Parathyroid adenoma (tissue), 2 donors: Measurements from ENCODE around the gene RAB36.

Source experiments
- H2AFZ ChIP-seq: fragments of 300-600 bp; sonication (generic); one replicate; pipeline ENCODE4 v1.7.0; 2017; ENCODE audit warnings: antibody characterized with exemption, mild to moderate bottlenecking
- H3K27ac ChIP-seq: fragments of 300-600 bp; sonication (generic); one replicate; pipeline ENCODE4 v1.7.0; 2017
- H3K27me3 ChIP-seq: fragments of 300-600 bp; sonication (generic); one replicate; pipeline ENCODE4 v1.7.0; 2017; ENCODE audit warnings: low read length; ENCODE audit not compliant: control insufficient read depth, insufficient read depth
- H3K36me3 ChIP-seq: fragments of 300-600 bp; sonication (generic); one replicate; pipeline ENCODE4 v1.7.0; 2017; ENCODE audit warnings: low read length; ENCODE audit not compliant: control insufficient read depth, insufficient read depth
- H3K4me1 ChIP-seq: fragments of 300-600 bp; sonication (generic); one replicate; pipeline ENCODE4 v1.7.0; 2017; ENCODE audit warnings: control low read depth
- H3K4me2 ChIP-seq: fragments of 300-600 bp; sonication (generic); one replicate; pipeline ENCODE4 v1.7.0; 2017; ENCODE audit warnings: low read length
- H3K4me3 ChIP-seq: fragments of 300-600 bp; sonication (generic); one replicate; pipeline ENCODE4 v1.7.0; 2017; ENCODE audit warnings: low read depth, low read length
- H3K79me2 ChIP-seq: fragments of 300-600 bp; sonication (generic); one replicate; pipeline ENCODE4 v1.7.0; 2017; ENCODE audit warnings: control low read depth
- H3K9ac ChIP-seq: fragments of 300-600 bp; sonication (generic); one replicate; pipeline ENCODE4 v1.7.0; 2017; ENCODE audit warnings: mild to moderate bottlenecking
- H3K9me3 ChIP-seq: fragments of 300-600 bp; sonication (generic); one replicate; pipeline ENCODE4 v1.7.0; 2017; ENCODE audit warnings: low read length; ENCODE audit not compliant: control insufficient read depth
- TF ChIP-seq, protein P1 (sequence below): fragments of 300-600 bp; sonication (generic); IDR thresholded peaks from one replicate; pipeline ENCODE4 v1.7.0; 2017; ENCODE audit warnings: antibody characterized with exemption, mild to moderate bottlenecking
- donor health status: primary hyperparathyroidism.

Gene RAB36

GRCh38 chr22:23114721-23115020 lies 30.6 kb upstream of the RAB36 start:
- TF ChIP-seq, protein P1, sequence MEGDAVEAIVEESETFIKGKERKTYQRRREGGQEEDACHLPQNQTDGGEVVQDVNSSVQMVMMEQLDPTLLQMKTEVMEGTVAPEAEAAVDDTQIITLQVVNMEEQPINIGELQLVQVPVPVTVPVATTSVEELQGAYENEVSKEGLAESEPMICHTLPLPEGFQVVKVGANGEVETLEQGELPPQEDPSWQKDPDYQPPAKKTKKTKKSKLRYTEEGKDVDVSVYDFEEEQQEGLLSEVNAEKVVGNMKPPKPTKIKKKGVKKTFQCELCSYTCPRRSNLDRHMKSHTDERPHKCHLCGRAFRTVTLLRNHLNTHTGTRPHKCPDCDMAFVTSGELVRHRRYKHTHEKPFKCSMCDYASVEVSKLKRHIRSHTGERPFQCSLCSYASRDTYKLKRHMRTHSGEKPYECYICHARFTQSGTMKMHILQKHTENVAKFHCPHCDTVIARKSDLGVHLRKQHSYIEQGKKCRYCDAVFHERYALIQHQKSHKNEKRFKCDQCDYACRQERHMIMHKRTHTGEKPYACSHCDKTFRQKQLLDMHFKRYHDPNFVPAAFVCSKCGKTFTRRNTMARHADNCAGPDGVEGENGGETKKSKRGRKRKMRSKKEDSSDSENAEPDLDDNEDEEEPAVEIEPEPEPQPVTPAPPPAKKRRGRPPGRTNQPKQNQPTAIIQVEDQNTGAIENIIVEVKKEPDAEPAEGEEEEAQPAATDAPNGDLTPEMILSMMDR: no peak
- Histone ChIP-seq H3K4me1 (no peaks in the 10 kb centered on the region), H3K27me3 (no peaks in the 10 kb centered on the region), H3K4me3 (no peak overlapping the region), H3K27ac (no peak overlapping the region), H3K9ac (no peak overlapping the region), H3K79me2 (no peaks in the 10 kb centered on the region), H3K9me3 (no peaks in the 10 kb centered on the region), H3K4me2 (no peak overlapping the region), H3K36me3 (no peaks in the 10 kb centered on the region), H2AFZ (no peak overlapping the region)

GRCh38 chr22:23115369-23115768 lies 29.9 kb upstream of the RAB36 start:
- TF ChIP-seq, protein P1: no peak
- no peak overlapping the region for H3K9ac ChIP-seq
- H3K4me3 ChIP-seq: no peak overlapping the region
- no peak overlapping the region for H3K27ac ChIP-seq
- no peaks in the 10 kb centered on the region for H3K4me1 ChIP-seq
- no peaks in the 10 kb centered on the region for H3K36me3 ChIP-seq
- H2AFZ ChIP-seq: no peak overlapping the region
- no peaks in the 10 kb centered on the region for H3K9me3 ChIP-seq
- no peaks in the 10 kb centered on the region for H3K79me2 ChIP-seq
- H3K27me3 ChIP-seq: no peaks in the 10 kb centered on the region
- H3K4me2 ChIP-seq: no peak overlapping the region

GRCh38 chr22:23115825-23116494 lies 29.3 kb upstream of the RAB36 start:
- H3K4me2 ChIP-seq: no peak overlapping the region
- H3K27me3 ChIP-seq: no peaks in the 10 kb centered on the region
- no peaks in the 10 kb centered on the region for H3K36me3 ChIP-seq
- no peaks in the 10 kb centered on the region for H3K79me2 ChIP-seq
- H3K9me3 ChIP-seq: no peaks in the 10 kb centered on the region
- TF ChIP-seq, protein P1: no peak
- H3K27ac ChIP-seq: no peak overlapping the region
- no peak overlapping the region for H3K9ac ChIP-seq
- no peak overlapping the region for H2AFZ ChIP-seq
- no peaks in the 10 kb centered on the region for H3K4me1 ChIP-seq
- H3K4me3 ChIP-seq: no peak overlapping the region

GRCh38 chr22:23116506-23117263 lies 28.6 kb upstream of the RAB36 start:
- Histone ChIP-seq H3K36me3 (no peaks in the 10 kb centered on the region), H3K9me3 (no peaks in the 10 kb centered on the region), H3K4me2 (no peak overlapping the region), H3K27ac (no peak overlapping the region), H3K4me1 (no peaks in the 10 kb centered on the region), H2AFZ (no peak overlapping the region), H3K4me3 (no peak overlapping the region), H3K27me3 (no peaks in the 10 kb centered on the region), H3K79me2 (no peaks in the 10 kb centered on the region), H3K9ac (no peak overlapping the region)
- TF ChIP-seq, protein P1: no peak

GRCh38 chr22:23117275-23117674 lies 28.0 kb upstream of the RAB36 start:
- Histone ChIP-seq H3K9me3 (no peaks in the 10 kb centered on the region), H3K79me2 (no peaks in the 10 kb centered on the region), H3K4me1 (no peaks in the 10 kb centered on the region), H2AFZ (no peak overlapping the region), H3K27me3 (no peaks in the 10 kb centered on the region), H3K4me3 (no peak overlapping the region), H3K4me2 (no peak overlapping the region), H3K36me3 (no peaks in the 10 kb centered on the region), H3K27ac (no peak overlapping the region), H3K9ac (no peak overlapping the region)
- TF ChIP-seq, protein P1: no peak
